SHP77 (cell line): Measurements from ENCODE around the gene CUX1.

Experiments used
- DNase-seq, 2 experiments: peaks; one replicate each; lab custom pipeline; 2025; lab: John Stamatoyannopoulos, UW

CUX1 gene

DNA sequence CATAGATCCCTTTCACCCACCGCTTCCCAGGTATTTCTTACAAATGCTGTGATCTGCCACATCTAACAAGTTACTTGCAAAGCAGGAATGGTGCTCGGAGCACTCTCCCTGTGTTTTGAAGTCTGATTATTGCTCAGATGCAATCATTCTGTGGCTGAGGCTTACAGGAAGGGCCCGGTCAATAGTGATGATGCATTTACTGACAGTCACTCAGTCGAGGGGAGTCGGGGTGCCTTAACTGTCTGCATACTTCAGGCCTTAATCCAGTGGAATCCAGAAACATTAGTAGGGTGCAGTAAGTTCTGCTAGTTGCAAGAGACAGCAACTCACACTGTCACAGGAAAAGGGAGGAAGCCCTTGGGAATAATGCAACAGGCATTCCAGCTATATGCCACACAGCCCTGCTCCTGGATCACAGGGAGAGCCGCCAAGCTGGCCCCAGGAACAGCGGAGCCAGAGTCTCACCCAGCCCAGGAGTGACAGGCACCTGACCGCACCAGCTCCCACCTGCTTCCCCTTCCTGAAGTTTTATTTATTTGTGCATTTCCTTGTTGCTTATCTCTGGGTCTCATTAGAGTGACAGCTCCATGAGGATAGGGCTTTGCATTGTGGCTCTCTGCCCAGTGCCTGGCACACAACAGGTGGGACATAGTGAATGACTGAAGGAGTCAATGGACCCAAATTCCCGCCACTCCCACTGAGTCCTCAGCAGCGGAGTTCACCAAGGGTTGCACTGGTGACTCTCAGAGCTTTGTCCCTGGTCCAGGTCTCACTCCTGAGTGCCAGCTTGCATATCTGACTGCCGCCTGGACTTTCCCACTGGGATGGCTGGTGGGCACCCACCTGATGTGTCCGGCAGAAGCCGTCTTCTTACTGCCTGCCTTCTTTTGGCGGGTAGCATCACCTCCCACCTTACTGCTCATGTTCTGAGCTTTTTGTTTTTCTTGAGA is 256.8 kb downstream of the CUX1 start:
- DNase-seq = no peak

DNA sequence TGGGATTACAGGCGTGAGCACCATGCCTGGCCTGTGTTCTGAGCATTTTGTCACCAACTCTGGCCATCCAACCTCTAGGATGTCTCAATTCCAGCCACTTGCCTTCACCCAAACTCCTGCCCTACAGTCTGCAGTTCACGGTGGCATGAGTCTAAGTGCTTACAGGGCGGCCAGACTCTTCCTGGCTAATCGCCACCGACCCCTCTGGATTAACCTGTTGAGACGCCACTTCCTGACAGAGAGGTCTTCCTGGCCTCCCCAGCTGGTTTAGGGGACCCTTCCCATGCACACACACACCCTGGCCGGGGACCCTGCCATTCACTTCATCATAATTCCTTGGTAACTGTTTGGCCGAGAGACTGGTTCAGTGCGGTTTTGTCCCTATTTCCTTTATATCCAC is 257.7 kb downstream of the CUX1 start:
- DNase-seq = no peak

DNA sequence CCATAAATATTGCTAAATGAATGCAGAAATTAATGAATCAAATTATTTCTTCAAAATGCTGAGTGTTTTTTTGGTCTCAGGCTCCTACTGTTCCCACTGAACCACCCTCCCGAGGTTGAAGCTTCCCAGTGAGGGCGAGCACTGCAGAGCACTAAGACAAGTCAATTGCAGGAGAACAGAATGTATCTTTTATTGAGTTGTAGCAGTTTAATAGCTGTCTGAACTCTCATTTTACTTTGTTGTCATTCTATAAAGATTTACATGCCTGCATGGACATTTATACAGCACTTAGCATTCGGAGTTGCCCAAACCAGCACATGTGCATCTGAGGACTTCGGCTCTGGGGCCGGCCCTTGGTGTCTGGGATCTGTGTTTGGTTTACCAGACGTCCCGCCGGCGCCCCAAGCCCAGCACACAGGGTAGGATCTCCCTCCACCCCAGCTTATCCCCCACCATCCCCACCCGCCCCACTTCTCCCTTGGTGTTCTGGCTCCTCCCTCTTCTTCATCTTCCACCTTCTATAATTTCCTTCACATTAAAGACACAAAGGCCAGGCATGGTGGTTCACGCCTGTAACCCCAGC is 258.2 kb downstream of the CUX1 start:
- DNase-seq = no peak

DNA sequence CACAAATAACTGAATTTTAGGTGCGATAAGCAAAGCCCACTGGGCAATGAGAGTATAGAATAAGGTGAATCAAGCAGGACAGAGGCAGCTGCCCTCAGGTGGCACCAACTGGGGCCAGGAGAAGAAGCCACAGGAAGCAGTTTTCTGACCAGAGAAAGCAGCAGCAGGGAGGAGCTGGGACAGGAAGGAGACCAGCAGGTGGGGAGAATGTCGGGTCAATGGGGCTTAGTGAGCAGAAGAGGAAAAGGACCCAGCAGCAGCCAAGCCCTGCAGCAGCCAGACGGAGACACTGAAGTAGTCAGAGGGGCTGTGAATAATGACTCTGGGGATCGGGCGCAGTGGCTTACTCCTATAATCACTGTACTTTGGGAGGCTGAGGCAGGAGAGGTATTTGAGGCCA is 259.7 kb downstream of the CUX1 start:
- no peak for DNase-seq

DNA sequence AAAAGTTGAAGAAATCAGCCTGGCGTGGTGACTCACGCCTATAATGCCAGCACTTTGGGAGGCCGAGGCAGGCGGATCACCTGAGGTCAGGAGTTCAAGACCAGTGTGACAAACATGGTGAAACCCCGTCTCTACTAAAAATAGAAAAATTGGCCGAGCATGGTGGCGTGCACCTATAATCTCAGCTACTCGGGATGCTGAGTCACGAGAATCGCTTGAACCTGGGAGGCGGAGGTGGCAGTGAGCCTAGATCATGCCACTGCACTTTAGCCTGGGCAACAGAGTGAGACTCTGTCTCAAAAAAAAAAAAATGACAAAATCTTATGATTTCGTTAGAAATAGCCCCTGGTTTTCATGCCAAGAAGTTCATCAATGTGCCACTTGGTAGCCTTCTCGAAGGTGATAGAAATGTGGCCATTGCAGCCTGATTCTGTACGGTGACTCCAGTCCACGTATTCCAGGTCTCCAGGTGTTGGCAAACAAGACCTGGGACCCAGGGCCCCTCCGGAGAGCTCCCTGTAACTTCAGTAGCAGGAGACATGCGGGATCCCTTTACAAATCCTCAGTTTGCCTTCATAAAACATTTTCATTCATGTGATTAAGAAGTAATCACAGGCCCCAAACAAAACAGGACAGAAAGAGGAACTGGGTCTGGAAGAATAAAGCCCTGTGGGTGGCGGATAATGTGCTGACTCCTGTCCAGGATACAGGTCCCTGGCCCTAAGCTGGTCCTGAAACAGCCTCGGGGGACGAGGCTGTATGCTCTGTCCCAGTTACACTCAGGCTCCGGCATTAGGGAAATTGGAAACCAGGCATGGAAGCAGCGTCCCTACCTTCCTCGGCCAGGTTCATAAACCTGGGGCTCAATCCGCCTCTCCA is 262.0 kb downstream of the CUX1 start:
- DNase-seq = no peak

DNA sequence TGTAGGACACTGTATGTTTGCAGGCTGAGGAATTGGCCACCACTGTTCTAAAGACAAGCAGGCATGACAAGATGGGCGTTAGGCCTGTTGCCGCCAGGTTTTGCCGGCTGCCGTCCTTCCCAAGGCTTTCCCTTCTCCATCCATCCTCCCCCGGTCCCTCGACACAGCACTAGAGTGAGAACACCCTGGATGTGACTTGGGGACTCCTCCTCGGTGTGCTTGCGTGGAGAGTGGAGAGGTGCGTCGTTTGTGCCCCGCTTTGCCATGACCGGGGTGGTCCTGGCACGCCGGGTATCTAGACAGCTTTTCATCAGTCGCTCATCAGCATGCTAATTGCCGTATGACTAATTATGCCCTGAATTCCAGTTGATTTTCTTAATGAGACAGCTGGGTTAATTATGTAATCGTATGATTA is 262.6 kb downstream of the CUX1 start:
- DNase-seq = no peak

DNA sequence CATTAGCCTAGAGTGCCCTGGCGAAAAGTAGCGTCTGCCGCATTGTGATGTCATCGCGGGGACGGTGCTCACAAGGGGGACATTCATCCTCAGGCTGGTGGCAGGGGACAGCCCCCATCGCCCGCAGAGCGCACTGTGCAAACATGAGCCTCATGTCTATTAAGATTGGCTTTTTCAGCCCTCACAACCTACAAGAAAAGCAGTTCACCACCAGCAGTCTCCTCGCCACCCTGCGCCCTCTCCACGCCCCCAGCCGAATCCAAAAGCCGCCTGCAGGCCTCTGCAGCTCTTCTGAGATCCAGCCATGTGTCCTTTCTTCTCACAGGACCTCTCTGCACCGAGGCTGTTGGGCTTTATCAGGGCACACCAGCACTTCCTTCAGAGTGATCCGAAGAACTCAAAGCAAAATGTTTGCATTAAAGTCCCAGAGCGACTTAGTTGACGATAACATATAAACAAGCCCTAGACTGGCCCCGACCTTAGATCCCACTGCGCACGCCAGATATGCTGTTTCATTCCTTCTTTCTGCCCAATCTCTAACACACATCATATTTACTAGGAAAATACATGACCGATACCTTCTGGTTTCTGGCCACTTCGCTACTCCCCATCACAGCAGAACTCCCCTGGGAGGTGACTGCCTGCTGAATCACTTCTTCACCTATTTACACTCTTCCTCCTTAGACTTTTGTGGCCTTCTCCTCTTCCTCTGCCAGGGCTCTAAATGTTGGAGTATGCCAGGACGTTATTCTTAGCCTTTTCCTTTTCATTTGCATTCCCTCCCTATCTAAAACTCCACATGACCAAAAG is 263.2 kb downstream of the CUX1 start:
- DNase-seq = no peak

DNA sequence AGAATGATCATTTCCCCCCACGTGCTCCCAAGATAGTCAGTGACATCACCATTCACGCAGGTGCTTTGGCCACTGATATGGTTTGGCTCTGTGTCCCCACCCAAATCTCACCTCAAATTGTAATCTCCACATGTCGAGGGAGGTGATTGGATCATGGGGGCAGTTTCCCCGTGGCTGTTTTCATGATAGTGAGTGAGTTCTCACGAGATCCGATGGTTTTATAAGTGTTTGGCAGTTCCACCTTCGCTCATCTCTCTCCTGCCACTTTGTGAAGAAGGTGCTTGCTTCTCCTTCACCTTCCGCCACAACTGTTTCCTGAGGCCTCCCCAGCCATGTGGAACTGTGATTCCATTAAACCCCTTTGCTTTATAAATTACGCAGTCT is 263.8 kb downstream of the CUX1 start:
- DNase-seq = no peak

DNA sequence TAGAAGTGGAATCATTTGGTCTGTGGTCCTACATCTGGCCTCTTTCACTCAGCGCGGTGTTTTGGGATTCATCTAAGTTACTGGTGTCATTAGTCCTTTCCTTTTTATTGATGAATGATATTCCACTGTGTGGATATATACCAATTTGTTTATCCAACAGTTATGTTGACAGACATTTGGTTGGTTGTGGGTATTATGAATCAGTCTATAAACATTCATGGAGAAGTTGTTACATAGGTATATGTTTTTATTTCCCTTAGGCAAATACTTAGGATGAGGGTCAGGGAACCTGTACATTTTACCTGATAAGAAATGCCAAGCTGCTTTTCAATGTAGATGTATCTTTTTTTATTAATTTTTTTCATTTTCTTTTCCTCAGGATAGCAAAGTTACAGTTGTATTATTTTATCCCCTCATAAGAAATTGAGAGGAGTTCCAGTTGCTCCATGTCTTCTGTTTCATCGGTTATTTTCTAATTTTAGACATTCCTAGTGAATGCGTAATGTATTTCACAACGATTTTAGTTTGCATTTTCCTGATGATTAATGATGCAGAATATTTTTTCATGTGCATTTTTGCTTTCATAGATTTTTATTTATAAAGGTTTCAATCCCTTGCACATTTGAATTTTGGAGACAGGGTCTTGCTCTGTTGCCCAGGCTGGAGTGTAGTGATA is 265.4 kb downstream of the CUX1 start:
- no peak for DNase-seq

DNA sequence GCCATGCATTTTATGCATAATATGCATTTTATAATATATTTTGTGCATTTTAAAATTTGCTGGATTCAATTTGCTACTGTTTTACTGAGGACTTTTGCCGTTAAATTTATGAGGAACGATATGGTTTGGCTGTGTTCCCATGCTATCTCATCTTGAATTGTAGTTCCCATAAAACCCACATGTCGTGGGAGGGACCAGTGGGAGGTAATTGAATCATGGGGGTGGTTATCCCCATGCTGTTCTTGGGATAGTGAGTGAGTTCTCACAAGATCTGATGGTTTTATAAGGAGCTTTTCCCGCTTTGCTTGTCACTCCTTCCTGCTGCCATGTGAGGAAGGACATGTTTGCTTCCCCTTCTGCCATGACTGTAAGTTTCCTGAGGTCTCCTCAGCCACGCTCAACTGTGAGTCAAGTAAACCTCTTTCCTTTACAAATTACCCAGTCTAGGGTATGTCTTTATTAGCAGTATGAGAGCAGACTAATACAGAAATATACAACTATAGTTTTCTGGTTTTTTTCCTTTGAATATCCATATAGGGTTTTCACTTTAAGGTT is 267.9 kb downstream of the CUX1 start:
- DNase-seq = no peak

DNA sequence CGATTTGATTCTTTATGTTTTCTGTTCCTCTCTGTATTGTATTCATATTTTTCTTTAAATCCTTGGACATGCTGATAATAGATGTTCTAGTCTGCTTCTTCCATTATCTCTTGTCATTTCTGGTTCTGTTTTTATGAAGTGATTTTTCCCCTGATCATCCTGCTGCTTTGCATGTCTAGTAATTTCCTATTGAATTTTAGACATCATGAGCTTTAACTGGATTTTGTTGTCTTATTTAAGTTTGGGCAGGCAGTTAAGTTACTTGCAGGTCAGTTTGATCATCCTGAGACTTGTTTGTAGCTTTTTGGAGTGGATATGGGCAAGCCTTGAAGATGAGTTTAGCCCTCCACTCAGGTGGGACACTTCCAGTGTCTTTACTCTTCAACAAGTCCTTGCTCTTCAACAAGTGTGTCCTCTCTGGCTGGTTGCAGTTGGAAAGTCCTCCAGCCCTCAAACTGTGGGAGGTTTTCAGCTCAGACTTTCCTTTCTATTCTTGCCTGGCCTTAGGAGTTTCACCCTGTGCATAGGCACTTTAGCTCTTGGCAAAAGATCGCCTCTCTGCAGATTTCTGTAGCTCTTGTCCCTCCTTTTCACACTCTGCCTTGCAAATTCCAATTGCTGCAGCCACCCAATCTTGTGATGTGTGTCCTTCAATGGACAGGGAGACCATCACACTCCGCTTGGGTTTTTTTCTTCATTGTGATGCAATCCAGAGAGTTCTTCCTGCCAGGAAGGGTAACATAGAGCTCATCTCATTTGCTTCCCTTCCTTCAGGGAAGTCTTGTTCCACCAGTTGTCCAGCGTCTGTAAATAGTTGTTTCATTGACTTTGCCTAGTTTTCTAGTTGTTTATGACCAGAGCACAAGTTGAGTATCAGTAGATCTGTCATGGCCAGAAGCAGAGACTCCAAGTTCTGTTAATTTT is 272.0 kb downstream of the CUX1 start:
- no peak for DNase-seq

DNA sequence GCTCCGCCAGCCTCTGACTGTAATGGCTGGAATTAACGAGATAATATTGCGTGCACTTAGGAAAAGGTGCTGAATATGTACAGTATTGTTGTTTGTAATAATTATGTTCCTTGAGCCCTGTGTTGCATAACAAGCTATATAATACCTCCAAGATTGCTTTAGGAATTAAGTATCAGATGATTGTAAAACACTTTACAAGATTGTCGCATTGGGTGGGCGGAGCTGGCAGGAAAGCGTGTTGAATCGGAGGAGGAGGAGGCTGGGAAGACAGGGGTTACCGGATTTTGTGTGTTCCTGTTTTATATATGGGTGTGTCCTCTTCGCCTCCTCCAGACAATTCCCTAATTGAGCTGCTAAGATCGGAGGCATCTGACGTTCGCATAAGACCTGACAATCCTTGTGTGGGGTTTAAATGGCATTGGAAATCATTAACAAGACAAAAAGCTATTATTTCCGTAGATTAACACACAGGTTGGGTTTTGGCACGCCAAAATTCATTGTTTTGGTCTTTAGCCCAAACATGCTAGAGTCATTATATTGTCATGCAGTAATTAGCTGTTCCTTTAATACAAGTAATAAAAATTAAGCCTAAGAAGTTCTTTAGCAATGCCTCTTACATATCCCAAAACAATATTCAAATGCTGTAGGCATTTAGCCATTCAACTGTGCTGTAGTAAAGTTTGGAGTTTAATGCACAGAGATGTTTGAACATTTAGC is 276.3 kb downstream of the CUX1 start:
- DNase-seq = no peak

DNA sequence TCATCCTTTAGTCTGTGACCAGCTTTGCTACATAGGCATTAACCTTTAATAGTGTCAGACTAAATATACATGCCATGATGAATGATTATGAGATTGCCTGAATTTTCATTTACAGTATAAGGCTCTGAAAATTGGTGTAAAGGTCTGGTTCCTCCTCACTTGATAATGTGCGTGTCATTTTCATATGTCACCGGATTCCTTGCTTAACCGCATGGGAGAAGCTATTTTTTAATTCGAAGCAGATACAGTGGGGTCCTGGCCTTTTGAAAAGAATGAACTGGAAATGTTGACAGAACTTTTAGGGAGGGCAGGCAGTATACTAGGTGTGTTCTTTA is 276.9 kb downstream of the CUX1 start:
- DNase-seq = no peak

DNA sequence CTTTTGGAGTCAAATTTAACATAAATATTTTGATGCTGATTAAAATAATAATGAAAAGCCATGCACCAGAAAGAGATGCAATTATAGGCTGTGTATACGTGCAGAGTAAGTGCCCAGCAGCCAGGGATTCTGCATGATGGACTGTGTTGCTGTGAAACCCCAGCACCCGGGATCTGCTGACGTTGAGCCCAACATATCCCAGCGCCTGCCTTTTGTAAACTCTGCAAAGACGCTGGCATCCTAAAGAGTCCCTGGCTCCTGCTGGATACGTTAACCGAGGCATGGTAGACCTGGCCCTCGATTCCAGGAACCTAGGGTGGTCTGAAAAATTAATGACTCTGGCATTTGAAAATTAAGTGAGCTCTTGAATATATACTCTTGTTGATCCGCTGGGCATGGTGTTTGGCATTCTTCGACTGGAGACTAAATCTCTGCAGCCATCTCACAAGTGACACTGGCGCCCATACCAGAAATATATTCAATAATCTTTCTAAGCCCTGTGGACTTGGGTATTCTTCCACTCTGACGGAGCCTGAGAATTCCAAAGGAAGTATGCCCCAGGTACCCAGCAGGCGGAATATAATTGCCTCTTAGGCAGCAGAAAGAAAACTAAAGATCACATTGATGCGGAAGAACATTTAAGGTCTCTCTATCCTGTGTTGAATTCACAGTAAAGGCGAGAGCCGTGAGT is 278.0 kb downstream of the CUX1 start:
- DNase-seq = no peak

DNA sequence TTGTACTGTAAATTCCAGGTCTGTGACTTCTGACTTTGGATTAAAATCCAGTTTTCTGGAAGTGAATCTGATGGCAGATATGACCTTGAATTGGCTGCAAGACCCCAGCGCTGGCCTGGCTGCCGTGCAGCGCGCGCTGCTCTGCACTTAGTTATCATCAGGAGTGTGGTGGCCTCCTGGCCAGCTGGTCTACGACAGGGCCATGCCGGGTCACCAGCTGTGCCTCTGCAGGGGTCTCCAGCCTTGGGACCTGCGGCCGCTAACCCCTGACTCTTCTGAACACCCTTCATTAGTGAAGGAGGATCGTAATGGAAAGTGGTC is 278.5 kb downstream of the CUX1 start:
- no peak for DNase-seq

DNA sequence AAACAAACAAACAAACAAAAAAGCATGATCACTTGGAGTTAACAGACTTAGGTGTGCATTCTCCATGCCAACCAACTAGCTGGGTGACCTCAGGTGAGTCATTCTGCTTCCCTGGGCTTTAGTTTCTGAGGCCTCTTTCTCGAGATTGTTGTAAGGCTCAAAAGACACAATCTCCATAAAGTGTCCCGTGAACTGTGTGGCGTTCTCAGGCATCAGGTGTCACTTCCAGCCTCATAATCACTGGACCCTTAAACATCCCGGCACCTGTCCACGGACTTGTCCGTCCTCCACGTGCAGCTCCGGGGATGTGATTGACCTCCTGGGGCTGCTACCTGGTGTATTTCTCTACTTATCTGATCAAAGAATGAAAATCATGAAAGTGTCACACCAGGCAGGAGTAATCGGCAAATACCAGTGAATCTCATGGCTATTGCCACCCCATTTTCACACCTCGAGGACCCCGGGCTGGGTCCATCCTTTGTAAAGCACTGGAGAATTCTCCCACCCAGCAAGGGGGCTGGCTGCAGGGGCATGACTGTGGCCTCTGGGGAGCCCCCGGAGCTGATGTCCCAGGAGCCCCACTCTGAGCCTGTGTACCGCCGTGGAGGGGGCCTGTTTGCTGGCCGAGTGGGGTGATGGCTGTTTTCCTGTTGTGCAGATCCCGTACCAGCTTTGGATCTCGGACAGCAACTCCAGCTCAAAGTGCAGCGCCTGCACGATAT is 279.4 kb downstream of the CUX1 start:
- DNase-seq = no peak

DNA sequence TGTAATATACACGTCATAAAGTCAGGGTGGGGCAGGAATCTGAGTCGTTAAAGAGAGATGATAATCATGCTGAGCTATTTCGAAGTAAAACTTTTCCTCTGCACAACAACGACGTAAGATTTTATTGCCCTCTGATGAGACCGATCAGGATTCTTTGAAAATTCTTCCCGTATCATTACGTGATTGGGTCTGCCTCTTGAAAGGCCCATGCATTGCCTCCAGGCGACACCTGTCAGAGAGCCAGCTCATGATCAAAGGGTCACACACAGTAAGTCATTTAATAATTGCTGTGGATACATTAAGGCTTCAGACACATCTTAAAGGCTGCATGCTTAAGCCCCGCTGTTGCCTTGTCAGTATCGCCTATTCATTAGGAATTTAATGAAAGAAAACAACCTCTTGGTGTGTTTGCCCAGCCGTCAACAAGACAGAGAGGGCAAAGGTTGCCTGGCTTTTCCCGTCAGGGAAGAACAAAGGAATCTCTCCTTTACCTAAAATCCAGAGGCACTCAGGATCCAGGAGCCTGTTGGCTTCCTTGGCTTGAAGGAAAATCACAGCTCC is 280.3 kb downstream of the CUX1 start:
- no peak for DNase-seq

DNA sequence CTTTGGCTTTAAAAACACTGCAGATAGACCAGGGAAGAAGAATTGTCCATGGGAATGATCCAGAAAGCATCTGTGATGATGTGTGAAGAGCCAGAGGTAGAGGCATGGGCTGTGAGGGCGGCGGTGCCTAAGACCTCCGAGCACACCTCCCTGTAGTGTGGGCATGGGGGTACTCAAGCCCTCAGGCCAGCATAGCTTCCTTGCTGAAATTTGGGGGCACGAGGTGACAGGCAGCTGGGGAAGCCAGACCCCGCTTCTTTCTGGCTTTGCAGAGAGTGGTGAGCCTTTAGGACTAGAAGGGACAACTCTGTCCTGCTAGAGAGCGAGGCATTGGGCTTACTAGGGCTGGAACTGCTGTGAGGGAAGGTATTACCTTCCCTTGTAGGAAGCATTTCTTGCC is 281.6 kb downstream of the CUX1 start:
- DNase-seq = no peak
